Activated CD8-positive, alpha-beta memory T cell treated with anti-CD3 and anti-CD28 coated beads, Interleukin-2, amount 50 U/mL, for 24 hours (primary cell): Measurements from ENCODE around the gene NGRN.
A peak's percentile ranks its signal among the peaks of the same experiment; 100 is the strongest.

Source experiments
- DNase-seq: peaks from one replicate; pipeline ENCODE4 v3.0.0-alpha.2; 2020; ENCODE audit errors: extremely low read depth

NGRN gene

GRCh38 chr15:90265271-90266060, at the start of gene NGRN:
Gene NGRN, plus strand, starts transcription at chr15:90265672. Its CDS starts 41 bp downstream, at chr15:90265713.
- DNase-seq, result peak; percentile 85

DNA sequence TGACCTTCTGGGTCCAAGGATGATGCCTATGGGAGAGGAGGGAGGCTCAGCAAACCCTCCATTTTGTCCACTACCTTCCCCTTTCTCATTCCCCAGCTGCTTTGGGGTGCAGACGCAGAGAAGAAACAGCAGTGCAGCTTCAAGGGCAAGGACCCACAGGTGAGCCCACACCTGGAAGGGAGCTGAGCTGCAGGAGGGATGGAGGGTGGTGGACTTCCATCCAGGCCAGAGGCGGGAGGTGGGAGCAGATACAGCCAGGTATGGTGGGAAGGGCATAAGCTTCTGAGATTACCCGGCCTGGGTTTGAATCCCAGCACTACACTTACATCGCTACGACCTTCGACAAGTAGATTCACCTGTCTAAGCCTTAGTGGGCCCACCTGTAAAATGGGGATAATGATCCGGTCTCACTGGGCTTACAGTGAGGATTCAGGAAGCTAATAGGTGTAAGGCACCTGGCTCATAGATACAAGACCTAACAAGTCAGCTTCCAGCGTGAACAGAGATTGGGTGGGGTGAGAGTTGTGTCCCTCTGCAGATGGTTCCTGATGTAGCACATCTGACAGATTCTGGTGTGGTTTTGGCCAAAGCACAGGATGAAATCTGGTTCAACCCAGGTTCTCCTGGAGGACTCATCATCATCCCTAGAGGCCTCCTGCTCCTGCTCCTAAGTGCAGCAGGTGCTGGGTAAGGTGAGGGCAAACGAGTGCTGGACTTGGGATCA, 47.6 kb upstream of the NGRN start:
- DNase-seq, result no peak

DNA sequence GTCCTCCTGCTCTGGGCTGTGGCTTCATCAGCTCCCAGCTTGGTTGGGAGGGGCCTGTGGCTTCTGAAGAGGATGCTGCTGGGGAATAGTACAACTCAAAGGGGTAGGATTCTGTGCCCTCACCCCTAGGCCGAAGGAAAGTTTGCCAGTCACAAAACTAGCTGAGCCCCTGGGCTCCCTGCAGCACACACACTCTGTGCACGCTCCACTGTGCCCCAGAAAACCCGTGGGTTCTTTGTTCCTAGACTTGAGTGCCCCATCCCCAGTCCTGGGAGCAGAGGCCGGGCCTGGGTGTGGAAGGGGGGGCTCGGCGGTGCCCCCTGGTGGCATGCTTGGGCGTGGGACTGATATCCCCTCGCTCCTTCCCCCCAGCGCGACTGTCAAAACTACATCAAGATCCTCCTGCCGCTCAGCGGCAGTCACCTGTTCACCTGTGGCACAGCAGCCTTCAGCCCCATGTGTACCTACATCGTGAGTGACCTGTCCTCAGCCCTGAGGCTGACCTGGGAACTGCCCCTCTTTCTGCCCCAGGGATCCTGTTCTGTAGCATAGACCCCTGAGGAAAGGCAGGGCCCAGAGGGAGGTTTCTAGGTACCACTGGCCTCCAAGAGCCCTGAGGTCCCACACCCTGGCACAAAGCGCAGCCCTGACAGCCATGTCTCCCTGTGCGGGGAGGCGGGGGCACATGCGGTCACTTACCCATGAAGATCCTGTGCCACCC, 45.9 kb upstream of the NGRN start:
- no peak for DNase-seq

DNA sequence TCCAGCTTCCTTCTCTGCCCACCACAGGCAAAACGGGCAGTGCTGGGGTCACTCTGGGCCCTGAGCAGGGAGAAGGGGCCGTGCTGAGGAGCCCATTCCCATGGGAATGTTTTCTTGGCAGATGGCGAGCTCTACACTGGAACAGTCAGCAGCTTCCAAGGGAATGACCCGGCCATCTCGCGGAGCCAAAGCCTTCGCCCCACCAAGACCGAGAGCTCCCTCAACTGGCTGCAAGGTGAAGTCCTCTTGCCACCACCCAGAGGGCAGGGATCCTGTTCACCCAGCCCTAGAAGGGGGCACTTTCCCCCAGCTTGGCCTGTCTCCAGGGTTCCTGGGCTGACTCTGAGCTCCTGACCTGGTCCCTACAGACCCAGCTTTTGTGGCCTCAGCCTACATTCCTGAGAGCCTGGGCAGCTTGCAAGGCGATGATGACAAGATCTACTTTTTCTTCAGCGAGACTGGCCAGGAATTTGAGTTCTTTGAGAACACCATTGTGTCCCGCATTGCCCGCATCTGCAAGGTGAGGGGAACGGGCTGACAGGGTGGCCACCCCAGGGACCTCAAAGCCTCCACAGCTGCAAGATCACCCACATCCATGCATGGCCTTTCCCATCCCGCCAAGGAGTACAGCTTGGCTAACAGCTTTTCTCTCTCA, 44.1 kb upstream of the NGRN start:
- no peak for DNase-seq

DNA sequence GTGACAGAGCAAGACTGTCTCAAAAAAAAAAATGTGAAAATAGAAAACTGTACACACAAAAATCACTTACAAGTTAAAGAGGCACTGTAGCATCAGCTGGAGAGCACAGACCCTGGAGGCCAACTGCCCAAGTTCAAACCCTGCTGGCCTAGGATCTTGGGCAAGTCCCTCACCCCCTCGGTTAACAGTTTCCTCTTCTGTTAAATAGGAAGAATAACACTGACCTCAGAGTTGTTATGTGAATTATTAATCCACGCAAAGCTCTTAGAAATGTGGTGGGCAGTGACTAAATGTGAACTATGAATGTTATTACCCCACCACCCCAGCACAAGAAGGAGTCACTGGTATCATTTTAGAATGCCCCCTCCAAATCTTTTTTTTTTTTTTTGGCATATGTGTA, 42.9 kb upstream of the NGRN start:
- no peak for DNase-seq

DNA sequence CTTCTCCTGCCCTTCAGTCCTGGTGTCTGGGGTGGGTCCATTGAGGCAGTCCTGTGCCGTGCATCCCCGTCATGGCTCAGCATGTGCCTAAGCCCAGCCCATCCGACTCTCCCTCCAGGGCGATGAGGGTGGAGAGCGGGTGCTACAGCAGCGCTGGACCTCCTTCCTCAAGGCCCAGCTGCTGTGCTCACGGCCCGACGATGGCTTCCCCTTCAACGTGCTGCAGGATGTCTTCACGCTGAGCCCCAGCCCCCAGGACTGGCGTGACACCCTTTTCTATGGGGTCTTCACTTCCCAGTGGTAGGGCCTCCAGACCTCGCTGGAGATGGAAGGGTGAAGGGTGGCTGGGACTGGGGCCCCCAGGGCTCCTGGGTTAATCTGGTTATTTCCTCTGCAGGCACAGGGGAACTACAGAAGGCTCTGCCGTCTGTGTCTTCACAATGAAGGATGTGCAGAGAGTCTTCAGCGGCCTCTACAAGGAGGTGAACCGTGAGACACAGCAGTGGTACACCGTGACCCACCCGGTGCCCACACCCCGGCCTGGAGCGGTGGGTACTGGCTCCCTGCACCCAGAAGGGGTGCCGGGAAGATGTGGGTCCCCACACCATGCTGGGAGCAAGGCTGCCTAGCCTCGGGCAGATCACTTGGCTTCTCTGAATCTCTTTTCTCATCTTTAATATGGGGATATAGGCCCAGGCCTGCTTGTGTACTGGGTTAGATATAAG, 41.9 kb upstream of the NGRN start:
- no peak for DNase-seq

DNA sequence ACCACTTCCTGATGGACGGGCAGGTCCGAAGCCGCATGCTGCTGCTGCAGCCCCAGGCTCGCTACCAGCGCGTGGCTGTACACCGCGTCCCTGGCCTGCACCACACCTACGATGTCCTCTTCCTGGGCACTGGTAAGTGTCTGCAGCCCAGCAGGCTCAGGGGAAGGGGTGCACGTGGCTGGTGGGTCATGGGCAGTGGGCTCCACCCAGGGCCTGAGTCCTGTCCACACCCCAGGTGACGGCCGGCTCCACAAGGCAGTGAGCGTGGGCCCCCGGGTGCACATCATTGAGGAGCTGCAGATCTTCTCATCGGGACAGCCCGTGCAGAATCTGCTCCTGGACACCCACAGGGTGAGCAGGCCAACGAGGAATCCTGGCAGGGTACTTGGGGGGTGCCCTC, 40.4 kb upstream of the NGRN start:
- DNase-seq, result no peak

- DNase-seq, result no peak
Measured at GRCh38 chr15:90225504-90226234, 39.8 kb upstream of the NGRN start.

- no peak for DNase-seq
Measured at GRCh38 chr15:90227336-90227735, 38.1 kb upstream of the NGRN start.

- DNase-seq, result no peak
Measured at GRCh38 chr15:90227816-90228772, 37.4 kb upstream of the NGRN start.

GRCh38 chr15:90228960-90229359, 36.5 kb upstream of the NGRN start:
- DNase-seq, result no peak

GRCh38 chr15:90230071-90230494, 35.4 kb upstream of the NGRN start:
- DNase-seq, result no peak

GRCh38 chr15:90230610-90231009, 34.9 kb upstream of the NGRN start:
- DNase-seq, result no peak

DNA sequence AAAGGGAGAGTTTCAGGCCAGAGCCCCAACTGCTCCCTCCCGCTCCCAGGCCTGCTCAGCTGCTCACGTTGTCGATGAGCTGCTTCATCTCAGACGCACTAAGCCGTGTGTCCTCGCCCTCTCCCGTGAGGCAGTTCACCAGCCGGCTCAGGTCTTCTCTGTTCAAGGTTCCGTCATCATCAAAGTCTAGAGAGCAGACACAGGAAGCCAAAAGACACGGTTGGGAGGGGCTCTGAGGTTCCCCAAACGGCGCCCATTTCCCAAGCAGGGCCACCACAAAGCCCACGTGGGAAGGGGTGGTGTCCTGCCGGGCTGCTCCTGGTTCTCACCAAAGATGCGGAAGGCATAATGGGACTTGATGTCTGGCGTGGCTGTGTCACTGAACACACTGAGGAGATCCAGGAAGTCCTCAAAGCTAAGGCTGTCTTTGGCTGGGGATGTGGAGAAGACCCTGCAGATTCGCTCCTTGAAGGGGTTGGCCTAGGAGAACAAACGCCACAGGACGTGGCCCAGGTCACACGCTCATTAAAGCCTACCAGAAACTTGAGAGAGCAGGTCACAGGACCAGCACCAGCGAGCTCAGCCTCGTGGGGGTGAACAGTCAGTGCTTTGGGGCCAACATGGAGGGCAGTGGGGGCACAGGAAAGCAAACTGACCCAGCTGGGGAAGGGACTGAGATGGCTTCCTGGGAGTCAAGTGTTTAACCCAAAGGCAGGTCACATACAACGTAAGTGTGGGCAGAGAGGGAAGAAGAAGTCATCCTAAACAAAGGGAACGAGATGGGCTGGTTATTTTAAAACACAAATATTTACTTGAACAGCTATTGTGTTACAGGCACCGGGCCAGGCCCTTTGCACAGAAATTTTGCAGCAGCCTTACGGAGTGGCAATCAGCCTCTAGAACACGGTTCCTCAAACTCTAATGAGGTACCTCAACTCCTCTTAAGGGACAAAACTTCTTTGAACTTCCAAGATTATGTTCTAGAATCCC, 34.1 kb upstream of the NGRN start:
- peak; percentile 39 for DNase-seq

GRCh38 chr15:90232196-90232595, 33.3 kb upstream of the NGRN start:
- no peak for DNase-seq

DNA sequence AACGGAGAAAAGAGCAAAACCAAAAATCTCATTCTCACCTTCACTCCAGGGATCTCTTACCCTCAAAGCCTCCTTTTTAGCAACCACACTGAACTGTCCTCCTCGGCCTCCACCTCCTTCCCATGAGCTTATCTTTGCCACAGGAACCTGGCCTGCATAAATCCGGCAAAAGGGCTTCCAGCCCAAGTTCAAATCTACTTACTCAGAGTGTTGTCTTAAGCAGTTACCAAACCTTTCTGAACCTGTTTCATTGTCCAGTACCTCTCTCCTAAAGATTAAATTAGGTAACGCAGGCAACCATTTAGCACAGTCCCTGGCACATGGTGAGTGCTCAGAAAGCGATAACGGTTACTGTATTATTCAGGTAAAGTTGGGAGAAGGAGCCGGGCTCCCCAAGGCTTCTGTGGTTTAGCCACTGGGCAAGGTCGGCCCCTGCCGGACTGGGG, 32.5 kb upstream of the NGRN start:
- no peak for DNase-seq

- DNase-seq, result peak; percentile 94
Measured at GRCh38 chr15:90233387-90234095, 31.9 kb upstream of the NGRN start, which contains the start of gene CIB1. Gene CIB1, minus strand, starts transcription at chr15:90233941. Its CDS starts 56 bp downstream, at chr15:90233885.
